ENCODE data around the gene RASIP1.

The RASIP1 gene

DNA sequence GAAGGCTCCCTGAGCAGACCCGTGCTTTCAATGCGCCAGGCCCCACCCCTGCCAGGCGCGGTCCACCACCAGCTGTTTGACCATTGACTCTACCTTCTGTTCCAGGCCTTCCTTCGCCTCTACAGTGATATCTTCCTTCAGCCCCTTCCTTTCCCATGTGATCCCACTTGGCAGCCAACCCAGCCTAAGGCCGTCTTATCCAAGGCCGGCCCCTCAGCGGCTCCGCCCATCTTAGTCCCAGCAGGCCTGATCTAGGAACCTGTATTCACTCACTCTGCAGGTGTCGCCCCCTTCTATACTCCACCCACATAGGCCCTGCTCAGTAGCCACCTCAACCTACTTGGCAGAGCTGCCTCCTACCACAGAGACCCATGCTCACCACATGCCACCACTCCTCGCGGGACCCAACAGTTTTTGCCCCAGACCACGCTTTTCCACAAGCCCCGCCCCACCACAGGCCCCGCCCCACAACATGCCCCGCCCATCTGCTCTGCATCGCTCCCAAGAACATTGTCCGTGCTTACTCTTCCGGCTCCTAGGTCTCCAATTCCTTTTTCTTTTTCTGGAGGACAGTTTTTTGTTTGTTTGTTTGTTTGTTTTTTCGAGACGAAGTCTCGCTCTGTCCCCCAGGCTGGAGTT, 2.9 kb downstream of the RASIP1 start:
- DNase-seq (no peak), ATAC-seq (ENCODE audit: insufficient read depth, low read depth) (no peak)
- Histone ChIP-seq H3K4me2 (ENCODE audit: insufficient read depth, low read length) (0 out of 2 replicates have a peak overlapping the region, but pooled peaks have one; percentile 77), H3K4me3 (ENCODE audit: low read depth in 1 of 2, low read length in 2 of 2) (no peak overlapping the region), H3K27ac (ENCODE audit: low read length) (no peak overlapping the region), H3K9ac (ENCODE audit: low read depth, low read length) (no peak overlapping the region), H3K4me1 (ENCODE audit: insufficient read depth, low read length) (peaks cover 16% of the 10 kb centered on the region), H4K20me1 (ENCODE audit: insufficient read depth, low read length) (no peaks in the 10 kb centered on the region), H3K27me3 (ENCODE audit: insufficient read depth, low read length, poor library complexity) (no peaks in the 10 kb centered on the region), H3K9me3 (ENCODE audit: insufficient read depth, low read length, severe bottlenecking) (no peaks in the 10 kb centered on the region), H3K36me3 (ENCODE audit: insufficient read depth, low read length) (no peaks in the 10 kb centered on the region), H3K79me2 (ENCODE audit: insufficient read depth, low read length) (no peaks in the 10 kb centered on the region), H2AFZ (ENCODE audit: low read depth, low read length) (no peak overlapping the region)
- TF ChIP-seq EZH2 (IDR thresholded peaks at IDR 0.05; ENCODE audit: borderline replicate concordance, low read depth, low read length, severe bottlenecking) (no peak), CTCF (IDR thresholded peaks at IDR 0.05; ENCODE audit: borderline replicate concordance, extremely low read depth, low read length, poor library complexity, severe bottlenecking) (no peak)

DNA sequence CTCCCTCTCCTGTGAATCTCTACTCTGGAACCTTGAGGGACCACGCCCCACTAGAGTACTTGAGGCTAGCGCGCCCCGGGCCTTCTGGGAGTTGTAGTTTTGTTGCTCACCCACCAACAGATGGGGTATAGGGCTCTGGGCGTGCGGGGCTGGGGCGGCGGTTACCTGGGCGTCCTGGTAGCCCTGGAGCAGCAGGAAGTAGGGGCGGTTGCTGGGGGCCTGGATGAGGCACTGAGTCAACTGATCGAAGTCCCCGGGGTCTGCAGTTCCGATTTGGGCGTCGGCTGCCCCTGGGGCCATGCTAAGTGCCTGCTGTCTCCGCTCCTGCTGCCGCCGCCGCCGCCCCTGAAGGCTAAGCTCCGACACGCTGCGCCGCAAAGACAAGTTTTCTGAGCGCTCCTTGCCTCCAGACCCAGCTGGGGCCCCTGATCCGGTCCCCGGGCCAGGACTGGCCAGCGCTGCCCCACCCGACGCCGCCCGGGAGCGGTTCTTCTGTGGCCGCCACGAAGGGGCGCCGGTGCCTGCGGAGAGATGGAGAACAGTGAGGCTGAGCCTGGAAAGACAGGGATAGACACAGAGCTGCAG, 5.3 kb downstream of the RASIP1 start:
- H3K4me1 ChIP-seq (ENCODE audit: insufficient read depth, low read length): peaks cover 14% of the 10 kb centered on the region
- TF ChIP-seq EZH2 (IDR thresholded peaks at IDR 0.05; ENCODE audit: borderline replicate concordance, low read depth, low read length, severe bottlenecking): no peak
- TF ChIP-seq CTCF (IDR thresholded peaks at IDR 0.05; ENCODE audit: borderline replicate concordance, extremely low read depth, low read length, poor library complexity, severe bottlenecking): no peak
- no peak overlapping the region for H3K4me3 ChIP-seq (ENCODE audit: low read depth in 1 of 2, low read length in 2 of 2)
- no peaks in the 10 kb centered on the region for H3K36me3 ChIP-seq (ENCODE audit: insufficient read depth, low read length)
- no peaks in the 10 kb centered on the region for H3K27me3 ChIP-seq (ENCODE audit: insufficient read depth, low read length, poor library complexity)
- ATAC-seq (ENCODE audit: insufficient read depth, low read depth) (no peak), DNase-seq (no peak)
- H3K9ac ChIP-seq (ENCODE audit: low read depth, low read length): no peak overlapping the region
- no peak overlapping the region for H3K4me2 ChIP-seq (ENCODE audit: insufficient read depth, low read length)
- H3K27ac ChIP-seq (ENCODE audit: low read length): no peak overlapping the region
- H3K79me2 ChIP-seq (ENCODE audit: insufficient read depth, low read length): no peaks in the 10 kb centered on the region
- H4K20me1 ChIP-seq (ENCODE audit: insufficient read depth, low read length): no peaks in the 10 kb centered on the region
- H3K9me3 ChIP-seq (ENCODE audit: insufficient read depth, low read length, severe bottlenecking): no peaks in the 10 kb centered on the region
- no peak overlapping the region for H2AFZ ChIP-seq (ENCODE audit: low read depth, low read length)

- no peaks in the 10 kb centered on the region for H3K79me2 ChIP-seq (ENCODE audit: insufficient read depth, low read length)
- no peak for ATAC-seq (ENCODE audit: insufficient read depth, low read depth)
These were observed 5.8 kb downstream of the RASIP1 start for GRCh38 chr19:48734625-48735024.

More at GRCh38 chr19:48734625-48735024, 5.8 kb downstream of the RASIP1 start:
- Histone ChIP-seq H3K36me3 (ENCODE audit: insufficient read depth, low read length) (no peaks in the 10 kb centered on the region), H3K4me3 (ENCODE audit: low read depth in 1 of 2, low read length in 2 of 2) (no peak overlapping the region), H3K9me3 (ENCODE audit: insufficient read depth, low read length, severe bottlenecking) (no peaks in the 10 kb centered on the region), H3K9ac (ENCODE audit: low read depth, low read length) (no peak overlapping the region), H3K27ac (ENCODE audit: low read length) (no peak overlapping the region), H3K4me1 (ENCODE audit: insufficient read depth, low read length) (peaks cover 14% of the 10 kb centered on the region), H3K4me2 (ENCODE audit: insufficient read depth, low read length) (no peak overlapping the region), H2AFZ (ENCODE audit: low read depth, low read length) (no peak overlapping the region), H3K27me3 (ENCODE audit: insufficient read depth, low read length, poor library complexity) (no peaks in the 10 kb centered on the region), H4K20me1 (ENCODE audit: insufficient read depth, low read length) (no peaks in the 10 kb centered on the region)
- TF ChIP-seq CTCF (IDR thresholded peaks at IDR 0.05; ENCODE audit: borderline replicate concordance, extremely low read depth, low read length, poor library complexity, severe bottlenecking) (no peak), EZH2 (IDR thresholded peaks at IDR 0.05; ENCODE audit: borderline replicate concordance, low read depth, low read length, severe bottlenecking) (no peak)
- no peak for DNase-seq
